RWPE2 (cell line): ENCODE data around the gene RNF32.

Experiments
- ATAC-seq: fragments of 200-7000 bp; cut with Tn5 transposase; 3 replicates; pipeline ENCODE4 v1.9.1; 2021; ENCODE audit warnings: low read depth
- DNase-seq: peaks from one replicate; pipeline ENCODE4 v3.0.0-alpha.2; 2020; ENCODE audit warnings: low spot score
- H3K27ac ChIP-seq: fragments of 450-650 bp; 2 replicates; pipeline ENCODE4 v1.5.1; 2017; ENCODE audit warnings: mild to moderate bottlenecking; ENCODE audit not compliant: poor library complexity, severe bottlenecking
- H3K27me3 ChIP-seq: fragments of 250-450 bp; sonication (Bioruptor Pico); 2 replicates; pipeline ENCODE4 v1.5.1; 2021; ENCODE audit warnings: mild to moderate bottlenecking, moderate library complexity; ENCODE audit not compliant: insufficient read depth, poor library complexity, severe bottlenecking
- H3K36me3 ChIP-seq: fragments of 250-450 bp; sonication (Bioruptor Pico); 2 replicates; pipeline ENCODE4 v1.5.1; 2020; ENCODE audit warnings: low read depth, mild to moderate bottlenecking, moderate library complexity
- H3K4me1 ChIP-seq: fragments of 250-450 bp; sonication (Bioruptor Pico); 2 replicates; pipeline ENCODE4 v1.5.1; 2021; ENCODE audit warnings: mild to moderate bottlenecking, moderate library complexity; ENCODE audit not compliant: insufficient read depth, poor library complexity, severe bottlenecking
- H3K4me3 ChIP-seq: fragments of 250-450 bp; sonication (Bioruptor Pico); 2 replicates; pipeline ENCODE4 v1.5.1; 2021; ENCODE audit warnings: mild to moderate bottlenecking, moderate library complexity; ENCODE audit not compliant: severe bottlenecking
- H3K9me3 ChIP-seq: fragments of 250-450 bp; sonication (Bioruptor Pico); 2 replicates; pipeline ENCODE4 v1.5.1; 2021; ENCODE audit warnings: mild to moderate bottlenecking, moderate library complexity; ENCODE audit not compliant: severe bottlenecking
- CTCF ChIP-seq: fragments of 450-650 bp; IDR thresholded peaks from one replicate; pipeline ENCODE4 v1.5.1; 2017; ENCODE audit warnings: mild to moderate bottlenecking, moderate library complexity; ENCODE audit not compliant: poor library complexity, severe bottlenecking

RNF32 gene

GRCh38 chr7:156612930-156613329 is 27.6 kb upstream of the RNF32 start:
- no peaks in the 10 kb centered on the region for H3K4me1 ChIP-seq
- TF ChIP-seq CTCF: no peak
- ATAC-seq (no peak), DNase-seq (no peak)
- H3K36me3 ChIP-seq: no peaks in the 10 kb centered on the region
- H3K27ac ChIP-seq: no peak overlapping the region
- H3K9me3 ChIP-seq: no peaks in the 10 kb centered on the region
- H3K4me3 ChIP-seq: no peak overlapping the region
- H3K27me3 ChIP-seq: peaks cover 11% of the 10 kb centered on the region

- no peak overlapping the region for H3K27ac ChIP-seq
- DNase-seq (no peak), ATAC-seq (no peak)
- TF ChIP-seq CTCF: no peak
- no peaks in the 10 kb centered on the region for H3K36me3 ChIP-seq
- peaks cover 11% of the 10 kb centered on the region for H3K27me3 ChIP-seq
- no peak overlapping the region for H3K4me3 ChIP-seq
- H3K4me1 ChIP-seq: no peaks in the 10 kb centered on the region
- H3K9me3 ChIP-seq: no peaks in the 10 kb centered on the region
These were observed 25.9 kb upstream of the RNF32 start for GRCh38 chr7:156614434-156615264.

- no peak for DNase-seq
- Histone ChIP-seq H3K27me3 (peaks cover 11% of the 10 kb centered on the region), H3K4me1 (no peaks in the 10 kb centered on the region), H3K27ac (no peak overlapping the region), H3K36me3 (no peaks in the 10 kb centered on the region), H3K9me3 (no peaks in the 10 kb centered on the region), H3K4me3 (no peak overlapping the region)
- no peak for ATAC-seq
- no peak for TF ChIP-seq CTCF
These were observed 24.0 kb upstream of the RNF32 start for GRCh38 chr7:156616269-156617202.

GRCh38 chr7:156617215-156617614 is 23.4 kb upstream of the RNF32 start:
- DNase-seq (no peak), ATAC-seq (no peak)
- no peaks in the 10 kb centered on the region for H3K36me3 ChIP-seq
- H3K4me3 ChIP-seq: no peak overlapping the region
- TF ChIP-seq CTCF: no peak
- no peak overlapping the region for H3K27ac ChIP-seq
- no peaks in the 10 kb centered on the region for H3K9me3 ChIP-seq
- H3K4me1 ChIP-seq: no peaks in the 10 kb centered on the region
- peaks cover 11% of the 10 kb centered on the region for H3K27me3 ChIP-seq
